Choroid plexus epithelial cell (primary cell): ENCODE results near the gene TIGD6.
"Not testable (repeated sequence)": the region's sequence is repeated elsewhere in the genome, so short reads cannot be mapped to it uniquely, and the experiment has no call there.

ENCODE experiments used
- DNase-seq: peaks from one replicate; pipeline ENCODE4 v3.0.0-alpha.2; 2010; ENCODE audit warnings: low read depth
- H3K4me3 ChIP-seq: 2 replicates; pipeline ENCODE4 v1.5.1; 2011; ENCODE audit warnings: low read depth, mild to moderate bottlenecking, control low read depth, low read length, moderate library complexity
- TF ChIP-seq, protein P1 (sequence below): conservative IDR thresholded peaks from 2 replicates; pipeline ENCODE4 v1.5.1; 2011; ENCODE audit warnings: low read depth, mild to moderate bottlenecking, control low read depth, inconsistent platforms, low read length, moderate library complexity

Gene TIGD6

DNA sequence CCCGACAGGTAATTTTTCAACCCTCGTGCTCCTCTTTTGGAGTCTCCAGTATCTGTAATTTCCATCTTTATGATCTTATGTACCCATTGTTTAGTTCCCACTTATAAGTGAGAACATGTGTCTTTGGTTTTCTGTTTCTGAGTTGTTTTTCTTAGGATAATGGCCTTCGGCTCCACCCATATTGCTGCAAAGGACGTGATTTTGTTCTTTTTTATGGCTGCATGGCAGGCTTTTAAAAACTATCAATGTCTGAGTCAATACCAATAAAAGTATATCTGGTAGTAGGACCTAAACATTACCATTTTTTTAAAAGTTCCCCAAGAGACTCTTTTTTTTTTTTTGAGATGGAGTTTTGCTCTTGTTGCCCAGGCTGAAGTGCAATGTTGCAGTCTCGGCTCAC lies 43.8 kb downstream of the TIGD6 start:
- no peak overlapping the region for H3K4me3 ChIP-seq
- DNase-seq, result no peak
- TF ChIP-seq, protein P1, sequence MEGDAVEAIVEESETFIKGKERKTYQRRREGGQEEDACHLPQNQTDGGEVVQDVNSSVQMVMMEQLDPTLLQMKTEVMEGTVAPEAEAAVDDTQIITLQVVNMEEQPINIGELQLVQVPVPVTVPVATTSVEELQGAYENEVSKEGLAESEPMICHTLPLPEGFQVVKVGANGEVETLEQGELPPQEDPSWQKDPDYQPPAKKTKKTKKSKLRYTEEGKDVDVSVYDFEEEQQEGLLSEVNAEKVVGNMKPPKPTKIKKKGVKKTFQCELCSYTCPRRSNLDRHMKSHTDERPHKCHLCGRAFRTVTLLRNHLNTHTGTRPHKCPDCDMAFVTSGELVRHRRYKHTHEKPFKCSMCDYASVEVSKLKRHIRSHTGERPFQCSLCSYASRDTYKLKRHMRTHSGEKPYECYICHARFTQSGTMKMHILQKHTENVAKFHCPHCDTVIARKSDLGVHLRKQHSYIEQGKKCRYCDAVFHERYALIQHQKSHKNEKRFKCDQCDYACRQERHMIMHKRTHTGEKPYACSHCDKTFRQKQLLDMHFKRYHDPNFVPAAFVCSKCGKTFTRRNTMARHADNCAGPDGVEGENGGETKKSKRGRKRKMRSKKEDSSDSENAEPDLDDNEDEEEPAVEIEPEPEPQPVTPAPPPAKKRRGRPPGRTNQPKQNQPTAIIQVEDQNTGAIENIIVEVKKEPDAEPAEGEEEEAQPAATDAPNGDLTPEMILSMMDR, result no peak

DNA sequence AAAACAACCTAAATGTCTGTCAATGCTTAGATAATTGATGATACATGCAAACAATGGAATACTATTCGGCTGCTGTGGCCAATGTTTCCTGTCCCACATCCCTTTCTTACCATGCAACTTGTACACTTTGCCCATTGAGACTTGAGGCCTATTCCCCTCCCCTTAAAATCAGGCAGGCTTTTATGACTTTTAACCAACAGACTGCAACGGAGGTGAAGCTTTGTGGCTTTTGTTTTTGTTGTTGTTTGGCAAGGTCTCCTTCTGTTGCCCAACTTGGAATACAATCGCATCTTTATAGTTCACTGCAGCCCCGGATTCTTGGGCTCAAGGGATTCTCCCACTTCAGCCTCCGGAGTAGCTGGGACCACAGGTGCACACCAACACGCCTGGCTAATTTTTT lies 45.7 kb downstream of the TIGD6 start:
- no peak overlapping the region for H3K4me3 ChIP-seq
- no peak for DNase-seq
- TF ChIP-seq, protein P1, result no peak

GRCh38 chr5:149953436-149954121 lies 46.9 kb downstream of the TIGD6 start:
- no peak overlapping the region for H3K4me3 ChIP-seq
- no peak for DNase-seq
- TF ChIP-seq, protein P1, result no peak

GRCh38 chr5:149951138-149951749 lies 49.2 kb downstream of the TIGD6 start:
- DNase-seq, result no peak
- H3K4me3 ChIP-seq, result no peak overlapping the region
- TF ChIP-seq, protein P1, result peak; percentile 25

DNA sequence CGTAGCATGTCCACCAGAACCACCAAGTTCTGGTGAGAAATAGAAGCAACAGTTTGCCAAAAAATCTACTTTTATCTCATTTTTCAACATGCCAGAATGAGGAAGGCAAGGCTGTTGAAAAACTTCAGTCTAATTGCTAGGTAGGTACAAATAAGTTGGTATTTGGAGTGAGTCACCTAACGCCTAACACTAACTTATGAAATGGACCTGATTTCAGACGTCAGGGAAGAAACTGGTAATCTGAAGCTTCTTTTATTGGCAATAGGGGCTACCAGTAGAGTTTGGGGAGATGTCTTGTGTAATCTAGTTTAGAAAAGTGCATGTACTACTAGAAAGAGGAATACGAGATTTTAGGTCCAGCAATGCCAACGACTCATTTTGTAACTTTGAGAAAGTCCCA lies 51.5 kb downstream of the TIGD6 start:
- no peak for DNase-seq
- TF ChIP-seq, protein P1, result no peak
- H3K4me3 ChIP-seq, result no peak overlapping the region

GRCh38 chr5:149946118-149946517 lies 54.3 kb downstream of the TIGD6 start:
- no peak for DNase-seq
- TF ChIP-seq, protein P1, result no peak

DNA sequence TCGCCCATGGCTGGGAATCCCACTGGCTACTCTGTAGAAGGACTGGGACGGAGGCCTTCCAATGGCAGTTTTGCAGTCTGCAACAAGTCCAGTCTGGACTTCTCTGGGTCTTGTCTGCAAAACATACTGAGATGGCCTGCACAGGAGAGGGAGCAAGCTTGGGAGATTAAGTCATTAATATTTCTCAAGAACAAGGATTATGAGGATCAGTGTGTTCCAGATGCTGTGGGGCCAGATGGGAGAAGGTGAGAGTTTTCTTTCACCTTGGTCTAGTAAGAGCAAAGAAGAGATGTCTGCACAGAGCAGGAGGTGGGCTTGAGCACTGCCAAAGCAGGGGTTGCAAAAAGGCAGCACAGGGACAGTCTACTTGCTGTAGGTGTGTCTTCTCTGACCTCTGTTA lies 55.8 kb downstream of the TIGD6 start, which contains the start of gene PDE6A:
PDE6A (minus strand) TSS at position 128 of the 400 bp plus-strand sequence; CDS start at position 8, 120 bp downstream.
- H3K4me3 ChIP-seq, result no peak within 1 kb of the TSS
- no peak for DNase-seq
- TF ChIP-seq, protein P1, result no peak

More at GRCh38 chr5:149946118-149946517, 54.3 kb downstream of the TIGD6 start:
- no peak overlapping the region for H3K4me3 ChIP-seq

DNA sequence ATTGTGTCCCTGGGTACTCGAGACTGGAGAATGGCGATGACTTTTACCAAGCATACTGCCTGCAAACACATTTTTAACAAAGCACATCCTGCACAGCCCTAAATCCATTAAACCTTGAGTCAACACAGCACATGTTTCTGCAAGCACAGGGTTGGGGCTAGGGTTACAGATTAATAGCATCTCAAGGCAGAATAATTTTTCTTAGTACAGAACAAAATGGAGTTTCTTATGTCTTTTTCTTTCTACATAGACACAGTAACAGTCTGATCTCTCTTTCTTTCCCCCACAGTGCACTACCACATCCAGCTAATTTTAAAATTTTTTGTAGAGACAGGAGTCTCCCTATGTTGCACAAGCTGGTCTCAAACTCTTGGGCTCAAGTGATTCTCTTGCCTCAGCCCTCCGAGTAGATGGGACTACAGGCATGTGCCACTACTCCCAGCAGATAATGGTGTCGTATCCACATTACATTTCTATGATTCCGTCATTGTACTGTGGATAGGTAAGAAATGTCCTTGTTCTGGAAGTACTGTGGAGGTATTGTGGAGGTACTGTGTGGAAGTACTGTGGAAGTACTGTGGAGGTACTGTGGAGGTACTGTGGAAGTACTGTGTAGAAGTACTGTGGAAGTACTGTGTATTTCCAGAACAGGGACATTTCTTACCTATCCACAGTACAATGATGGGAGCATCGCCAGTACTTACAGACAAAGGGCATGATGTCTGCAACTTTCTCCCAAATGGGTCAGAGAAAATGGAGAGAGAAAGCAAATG lies 57.1 kb downstream of the TIGD6 start:
- H3K4me3 ChIP-seq, DNase-seq: not testable (repeated sequence)
